CD4-positive, alpha-beta T cell treated with Interleukin-4 for 1 hour (primary cell): Measurements from ENCODE around the gene TRAF2.
A peak's percentile ranks its signal among the peaks of the same experiment; 100 is the strongest.

Source experiments
- DNase-seq, 2 donors: peaks; one replicate each; pipeline ENCODE4 v3.0.0-alpha.2; 2020 to 2022

The TRAF2 gene

DNA sequence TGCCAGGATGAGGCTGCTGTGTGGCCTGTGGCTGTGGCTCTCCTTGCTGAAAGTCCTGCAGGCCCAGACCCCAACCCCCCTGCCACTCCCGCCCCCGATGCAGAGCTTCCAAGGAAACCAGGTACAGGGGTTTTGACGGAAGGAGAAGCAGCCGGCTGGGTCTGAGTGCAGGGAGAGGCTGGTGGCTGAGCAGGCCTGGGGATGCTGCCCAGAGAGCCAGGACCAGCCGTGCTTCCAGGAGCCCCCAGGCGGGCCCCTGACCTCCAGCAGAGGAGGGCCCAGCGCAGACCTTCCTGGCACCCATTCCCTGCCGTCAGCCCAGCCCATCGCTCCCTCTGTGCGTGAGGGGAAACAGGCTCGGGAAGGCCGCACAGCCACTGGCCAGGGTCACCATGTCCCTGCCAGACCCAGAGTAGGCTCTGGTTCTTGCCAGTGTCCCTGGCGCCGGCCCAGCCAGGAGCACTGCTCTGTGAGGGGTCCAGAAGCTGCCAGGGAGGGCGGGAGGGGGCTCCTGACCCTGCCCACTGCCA lies 66.1 kb downstream of the TRAF2 start:
- no peak for DNase-seq

DNA sequence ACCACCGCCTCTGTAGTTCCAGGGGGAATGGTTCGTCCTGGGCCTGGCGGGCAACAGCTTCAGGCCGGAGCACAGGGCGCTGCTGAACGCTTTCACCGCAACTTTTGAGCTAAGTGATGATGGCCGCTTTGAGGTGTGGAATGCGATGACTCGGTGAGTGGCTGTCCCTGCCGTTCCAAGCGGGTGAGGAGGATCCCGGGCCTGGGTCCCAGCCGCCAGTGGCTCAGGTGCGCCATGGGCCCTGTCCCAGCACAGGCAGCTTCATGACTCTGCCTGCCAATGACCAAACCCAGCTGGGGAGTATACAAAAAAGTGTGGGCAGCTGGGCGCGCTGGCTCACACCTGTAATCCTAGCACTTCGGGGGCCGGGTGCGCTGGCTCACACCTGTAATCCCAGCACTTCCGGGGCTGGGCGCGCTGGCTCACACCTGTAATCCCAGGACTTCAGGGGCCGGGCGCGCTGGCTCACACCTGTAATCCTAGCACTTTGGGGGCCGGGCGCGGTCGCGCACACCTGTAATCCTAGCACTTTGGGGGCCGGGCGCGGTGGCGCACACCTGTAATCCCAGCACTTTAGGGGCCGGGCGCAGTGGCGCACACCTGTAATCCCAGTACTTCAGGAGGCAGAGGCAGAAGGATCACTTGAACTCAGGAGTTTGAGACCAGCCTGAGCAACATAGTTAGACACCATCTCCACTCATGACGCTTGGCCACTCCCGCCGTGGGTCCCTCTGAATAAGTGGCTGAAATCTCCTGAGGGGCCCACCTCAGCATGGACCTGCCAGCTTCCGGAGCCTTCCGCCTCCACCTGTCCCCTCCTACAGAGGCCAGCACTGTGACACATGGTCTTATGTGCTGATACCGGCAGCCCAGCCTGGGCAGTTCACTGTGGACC lies 66.8 kb downstream of the TRAF2 start:
- no peak for DNase-seq

DNA sequence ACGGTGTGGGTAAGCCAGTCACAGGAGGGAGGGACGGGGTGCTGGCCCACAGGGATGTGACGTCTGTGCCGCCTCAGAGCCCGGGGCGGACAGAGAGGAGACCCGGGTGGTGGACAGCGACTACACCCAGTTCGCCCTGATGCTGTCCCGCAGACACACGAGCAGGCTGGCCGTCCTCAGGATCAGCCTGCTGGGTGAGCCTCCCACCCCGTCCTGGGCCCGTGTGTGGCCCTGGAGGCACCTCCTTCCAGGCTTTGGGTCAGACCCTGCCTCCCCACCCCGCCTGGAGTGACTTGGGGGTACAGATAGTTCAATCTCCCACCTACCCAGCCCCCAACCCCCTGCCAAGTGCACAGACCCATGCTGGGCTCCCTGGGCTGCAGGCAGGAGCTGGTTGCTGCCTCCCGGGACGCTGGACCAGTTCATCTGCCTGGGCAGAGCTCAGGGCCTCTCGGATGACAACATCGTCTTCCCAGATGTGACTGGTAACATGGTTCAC lies 67.5 kb downstream of the TRAF2 start:
- DNase-seq = no peak

DNA sequence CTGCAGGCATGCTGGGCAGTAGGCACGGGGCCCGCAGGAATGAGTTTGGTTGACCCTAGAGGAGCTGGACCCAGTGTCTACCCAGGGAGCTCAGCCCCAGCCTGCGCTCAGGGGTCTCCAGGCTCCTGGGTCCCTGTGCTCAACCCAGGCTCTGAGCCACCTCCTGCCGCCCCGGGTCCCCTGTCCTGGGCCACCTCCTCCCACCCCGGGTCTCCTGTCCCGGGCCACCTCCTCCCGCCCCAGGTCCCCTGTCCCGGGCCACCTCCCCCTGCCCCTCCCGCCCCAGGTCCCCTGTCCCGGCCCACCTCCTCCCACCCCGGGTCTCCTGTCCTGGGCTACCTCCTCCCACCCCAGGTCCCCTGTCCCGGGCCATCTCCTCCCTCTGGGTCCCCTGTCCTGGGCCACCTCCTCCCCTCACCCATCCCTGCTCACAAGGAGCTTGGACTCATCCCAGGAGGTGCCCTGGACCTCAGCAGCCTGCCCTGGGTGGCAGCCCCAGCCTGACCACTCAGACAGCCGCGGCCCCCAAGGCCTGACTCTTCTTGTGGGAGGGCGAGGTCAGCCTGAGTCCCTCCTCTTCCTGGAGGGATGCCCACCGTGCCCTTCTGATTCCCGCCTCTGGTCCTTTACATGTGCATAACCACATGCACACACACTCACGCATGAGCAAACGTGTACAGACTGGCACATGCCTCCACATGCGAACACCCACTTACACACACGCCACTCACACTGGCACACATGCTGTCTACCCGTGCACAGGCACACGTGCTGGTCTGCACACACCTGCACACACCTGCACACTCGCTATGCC lies 68.2 kb downstream of the TRAF2 start:
- no peak for DNase-seq

DNA sequence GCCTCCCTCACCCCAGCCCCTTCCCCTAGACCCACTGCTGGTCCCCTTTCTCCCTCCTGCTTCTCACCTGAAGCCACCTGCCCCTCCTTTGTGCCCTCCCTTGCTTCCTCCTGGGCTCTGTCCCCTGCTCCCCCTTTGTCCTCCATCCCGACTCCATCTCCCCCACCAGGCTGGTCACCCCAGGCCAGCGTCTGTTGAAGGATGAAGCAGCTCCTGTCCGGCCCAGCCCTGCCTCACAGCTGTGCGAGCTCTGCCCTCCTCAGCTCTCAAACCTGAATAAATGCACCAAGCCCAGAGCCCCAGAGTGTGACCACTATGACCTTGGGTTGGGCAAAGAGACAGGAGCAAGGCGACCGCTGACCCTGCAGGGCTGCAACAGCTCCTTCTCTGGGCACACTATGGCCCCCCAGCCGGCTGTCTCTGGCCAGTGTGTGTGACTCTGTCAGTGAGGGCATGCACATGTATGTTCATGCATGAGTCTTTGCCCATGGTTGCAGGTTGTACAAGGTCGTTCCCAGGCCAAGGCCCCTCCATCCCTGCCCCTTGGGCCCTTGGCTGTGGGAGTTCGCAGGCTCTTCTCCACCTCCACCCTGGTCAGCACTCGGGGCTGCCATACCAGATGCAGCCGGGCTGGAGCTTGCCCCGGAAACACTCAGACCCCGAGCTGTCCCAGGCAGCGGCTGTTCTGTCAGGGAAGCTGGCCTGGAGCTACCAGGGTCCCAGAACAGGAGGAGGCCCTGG lies 69.1 kb downstream of the TRAF2 start:
- DNase-seq = no peak

DNA sequence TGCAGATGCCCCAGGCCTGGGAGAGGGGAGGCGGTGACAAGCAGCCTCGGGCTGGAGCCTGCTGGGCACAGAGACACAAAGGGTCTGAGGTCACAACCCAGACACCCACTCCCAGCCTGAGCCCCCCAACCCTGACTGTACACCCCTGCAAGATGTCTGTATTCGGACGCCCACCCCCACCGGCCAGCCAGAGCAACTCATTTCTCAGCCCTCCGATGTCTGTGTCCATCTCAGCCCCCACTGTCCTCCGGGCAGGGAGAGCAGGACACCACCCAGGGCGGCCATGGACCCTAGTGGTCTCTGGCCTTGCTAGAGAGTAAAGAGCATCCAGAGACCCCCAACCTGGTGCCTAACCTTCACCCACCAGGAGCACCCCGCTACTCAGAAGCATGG lies 69.6 kb downstream of the TRAF2 start:
- no peak for DNase-seq

DNA sequence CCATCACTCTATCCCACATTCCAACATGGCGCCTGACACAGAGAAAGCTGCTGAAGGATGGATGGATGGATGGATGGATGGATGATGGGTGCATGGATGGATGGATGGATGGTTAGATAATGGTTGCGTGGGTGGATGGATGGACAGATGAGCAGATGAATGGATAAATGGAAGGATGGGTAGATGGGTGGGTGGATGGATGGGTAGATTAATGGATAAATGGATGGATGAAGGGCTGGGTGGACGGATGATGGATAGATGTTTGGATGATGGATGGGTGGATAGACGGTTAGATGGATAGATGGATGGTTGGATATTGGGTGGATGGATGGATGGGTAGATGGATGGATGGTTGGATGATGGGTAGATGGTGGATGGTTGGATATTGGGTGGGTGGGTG lies 70.3 kb downstream of the TRAF2 start:
- no peak for DNase-seq

DNA sequence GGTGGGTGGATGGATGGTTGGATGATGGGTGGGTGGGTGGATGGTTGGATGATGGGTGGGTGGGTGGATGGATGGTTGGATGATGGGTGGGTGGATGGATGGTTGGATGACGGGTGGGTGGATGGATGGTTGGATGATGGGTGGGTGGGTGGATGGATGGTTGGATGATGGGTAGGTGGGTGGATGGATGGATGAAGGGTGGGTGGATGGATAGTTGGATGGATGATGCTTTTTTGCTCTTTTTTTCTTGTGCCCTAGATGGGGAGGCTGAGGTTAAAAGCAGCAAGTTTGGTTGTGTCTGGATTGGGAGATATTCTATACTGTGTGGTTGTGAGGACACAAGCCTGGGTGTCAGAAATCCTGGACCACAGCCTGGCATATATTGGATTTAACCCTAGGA lies 71.1 kb downstream of the TRAF2 start:
- DNase-seq = no peak

DNA sequence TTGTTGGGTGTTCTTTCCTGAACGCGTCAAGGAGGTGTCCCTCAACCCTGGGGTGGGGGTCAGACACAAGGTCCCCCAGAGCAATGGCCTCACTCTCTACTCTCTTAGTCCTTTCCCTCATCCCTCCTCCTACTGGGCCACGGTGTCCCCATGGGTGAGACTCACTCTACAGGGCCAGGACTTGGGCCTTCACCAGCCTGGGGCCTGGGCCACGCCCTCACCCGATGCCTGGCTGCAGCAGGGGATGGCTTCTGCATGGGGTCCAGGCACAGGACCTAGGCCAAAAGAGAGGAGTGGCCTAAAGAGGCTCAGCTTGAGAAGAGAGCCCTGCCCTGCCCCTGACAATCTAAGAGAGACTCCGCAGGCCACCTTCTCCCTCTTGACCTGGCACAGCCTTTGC lies 71.6 kb downstream of the TRAF2 start:
- DNase-seq = no peak

DNA sequence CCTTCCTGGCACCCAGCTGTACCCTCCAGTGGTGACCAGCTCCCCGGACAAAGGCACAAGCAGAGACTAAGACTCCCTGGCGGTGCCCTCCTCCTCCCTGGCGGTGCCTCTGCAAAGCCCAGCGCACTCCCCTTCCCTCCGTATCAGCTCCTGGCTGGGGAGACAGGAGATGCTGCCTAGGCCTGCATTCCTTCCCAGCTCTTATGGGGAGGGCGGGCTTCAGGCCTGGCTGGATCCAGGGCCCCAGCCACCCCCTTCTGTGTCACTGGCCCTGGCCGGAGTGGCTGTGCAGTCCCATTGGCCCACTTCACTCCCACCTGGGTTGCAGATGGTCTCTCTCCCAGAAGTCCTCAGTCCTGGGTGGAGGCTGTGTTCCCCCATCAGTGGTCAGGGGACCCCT lies 72.2 kb downstream of the TRAF2 start:
- no peak for DNase-seq

DNA sequence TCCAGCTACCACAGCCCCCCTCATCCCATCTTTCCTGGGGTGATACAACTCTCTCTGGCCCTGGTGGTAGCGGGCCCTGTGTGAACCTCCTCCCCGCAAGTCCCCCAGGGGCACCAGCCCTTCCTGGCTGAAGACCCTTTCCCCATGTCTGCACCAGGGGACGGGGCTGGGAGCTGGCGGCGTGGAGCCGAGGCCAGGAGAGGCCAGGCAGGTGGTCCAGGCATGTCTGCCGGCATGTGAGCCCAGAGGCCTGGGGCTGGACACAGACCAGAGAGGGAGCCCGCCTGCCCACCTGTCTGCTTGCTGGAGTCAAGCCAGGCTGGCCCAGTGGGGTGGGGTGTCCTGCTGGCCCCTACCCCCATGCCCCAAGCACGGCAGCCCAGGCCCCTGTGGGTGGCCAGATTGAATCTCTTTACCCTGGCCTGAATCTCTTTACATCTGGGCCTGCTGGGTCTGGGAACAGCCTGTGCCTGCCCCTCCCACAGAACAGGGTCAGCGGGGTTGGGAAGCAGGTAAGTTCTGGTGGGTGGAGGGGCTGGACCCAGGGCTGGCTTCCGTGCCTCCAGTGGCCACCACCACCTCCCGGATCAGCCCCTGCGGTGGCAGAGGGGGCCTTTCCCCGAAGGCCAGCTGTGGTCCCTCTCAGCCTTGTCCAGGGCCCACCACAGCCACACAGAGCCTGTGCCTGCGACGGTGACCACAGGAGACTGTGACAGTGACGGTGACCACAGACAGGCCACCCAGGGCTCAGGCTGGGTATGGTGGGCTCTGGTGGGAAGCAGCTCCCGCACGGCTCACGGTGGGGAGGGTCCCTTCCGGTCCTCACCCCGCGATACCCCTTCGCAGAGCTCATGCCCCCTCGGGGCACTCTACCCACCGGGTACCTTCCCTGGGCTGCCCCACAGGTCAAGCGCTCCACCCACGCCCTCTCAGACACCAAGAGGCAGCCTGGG lies 72.9 kb downstream of the TRAF2 start:
- DNase-seq = no peak

DNA sequence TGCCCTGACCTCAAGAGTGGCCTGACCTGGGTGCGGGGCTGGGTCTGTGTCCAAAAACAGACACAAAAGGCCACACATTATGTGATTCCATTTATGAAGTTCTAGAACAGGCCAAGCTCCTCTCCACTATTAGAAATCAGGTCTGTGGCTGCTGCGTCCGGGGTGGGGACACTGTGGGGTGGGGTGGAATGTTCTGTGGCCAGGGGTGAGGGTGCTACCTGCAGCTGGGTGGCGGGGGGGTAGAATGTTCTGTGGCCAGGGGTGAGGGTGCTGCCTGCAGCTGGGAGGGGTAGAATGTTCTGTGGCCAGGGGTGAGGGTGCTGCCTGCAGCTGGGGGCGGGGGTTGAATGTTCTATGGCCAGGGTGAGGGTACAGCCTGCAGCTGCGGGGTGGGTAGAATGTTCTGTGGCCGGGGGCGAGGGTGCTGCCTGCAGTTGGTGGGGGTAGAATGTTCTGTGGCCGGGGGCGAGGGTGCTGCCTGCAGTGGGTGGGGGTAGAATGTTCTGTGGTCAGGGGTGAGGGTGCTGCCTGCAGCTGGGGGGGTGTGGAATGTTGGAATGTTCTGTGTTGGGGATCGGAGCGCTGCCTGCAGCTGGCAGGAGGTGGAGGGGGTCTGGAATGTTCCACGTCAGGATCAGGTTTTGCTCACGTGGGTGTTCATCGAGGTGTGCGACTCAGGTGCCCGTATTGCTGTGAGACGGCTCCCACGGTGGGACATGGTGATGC lies 74.1 kb downstream of the TRAF2 start:
- DNase-seq = peak; percentile 47 to 54

DNA sequence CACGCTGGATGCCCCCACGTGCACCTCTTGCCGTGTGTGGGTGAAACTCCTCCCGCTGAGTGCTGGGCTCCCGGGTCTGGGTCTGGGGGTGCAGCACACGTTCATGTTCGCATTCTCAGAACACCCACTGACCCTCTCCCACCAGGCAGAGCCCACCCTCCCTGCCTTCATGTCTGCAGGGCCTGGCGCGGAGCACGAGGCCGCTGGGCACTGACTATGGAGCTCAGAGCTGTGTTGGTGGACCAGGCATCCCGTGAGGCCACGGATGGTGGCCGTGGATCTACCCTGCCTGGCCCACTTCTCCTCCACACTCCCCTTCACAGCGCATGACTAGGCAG lies 74.6 kb downstream of the TRAF2 start:
- DNase-seq = no peak

DNA sequence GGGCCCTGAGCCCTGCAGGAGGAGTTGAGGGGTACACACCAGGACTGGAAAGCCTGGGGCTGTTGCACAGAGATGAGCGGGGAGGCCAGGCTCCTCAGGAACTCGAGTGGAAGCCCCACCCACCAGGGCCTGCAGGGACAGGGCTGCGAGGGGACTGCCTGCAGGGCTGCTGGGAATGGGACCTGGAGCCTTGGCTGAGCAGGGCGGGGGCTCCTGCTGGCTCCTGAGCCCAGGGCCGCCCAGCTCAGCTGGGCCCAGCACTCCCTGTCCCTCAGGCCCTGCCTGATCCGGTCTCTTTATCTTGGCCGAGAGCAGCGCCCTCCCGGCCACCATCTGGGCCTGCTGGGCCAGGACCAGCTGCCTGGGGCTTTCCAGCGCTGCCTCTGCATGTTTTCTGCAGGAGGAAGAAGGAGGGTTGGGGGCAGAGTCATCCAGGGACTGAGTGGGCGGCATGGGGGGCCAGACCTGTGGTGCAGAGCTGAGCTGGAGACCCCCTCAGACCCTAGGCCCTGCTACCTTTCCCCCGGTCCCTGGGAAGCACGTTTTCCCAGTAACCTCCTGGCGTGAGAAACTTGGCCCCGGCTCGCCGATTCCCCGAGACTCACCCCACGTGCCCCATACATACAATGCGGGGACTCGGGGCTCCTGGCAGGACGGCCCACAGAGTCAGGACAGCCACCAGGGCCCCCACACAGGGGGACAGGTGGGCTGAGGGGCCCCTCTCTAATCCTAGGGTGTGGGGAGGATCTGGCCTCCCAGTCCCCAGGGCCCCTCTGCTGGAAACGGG lies 75.2 kb downstream of the TRAF2 start:
- DNase-seq = no peak

DNA sequence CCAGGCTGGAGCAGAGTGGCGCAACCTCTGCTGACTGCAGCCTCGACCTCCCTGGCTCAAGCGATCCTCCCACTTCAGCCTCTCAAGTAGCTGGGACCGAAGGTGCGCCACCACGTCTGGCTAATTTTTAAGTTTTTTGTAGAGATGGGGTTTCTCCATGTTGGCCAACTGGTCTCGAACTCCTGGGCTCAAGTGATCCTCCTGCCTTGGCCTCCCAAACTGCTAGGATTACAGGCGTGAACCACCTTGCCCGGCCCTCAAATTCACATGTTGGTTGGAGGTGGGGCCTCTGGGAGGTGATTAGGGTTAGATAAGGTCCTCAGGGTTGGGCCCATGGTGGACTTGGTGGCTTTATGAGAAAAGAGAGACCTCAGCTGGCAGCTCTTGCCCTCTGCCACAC lies 75.8 kb downstream of the TRAF2 start:
- no peak for DNase-seq

DNA sequence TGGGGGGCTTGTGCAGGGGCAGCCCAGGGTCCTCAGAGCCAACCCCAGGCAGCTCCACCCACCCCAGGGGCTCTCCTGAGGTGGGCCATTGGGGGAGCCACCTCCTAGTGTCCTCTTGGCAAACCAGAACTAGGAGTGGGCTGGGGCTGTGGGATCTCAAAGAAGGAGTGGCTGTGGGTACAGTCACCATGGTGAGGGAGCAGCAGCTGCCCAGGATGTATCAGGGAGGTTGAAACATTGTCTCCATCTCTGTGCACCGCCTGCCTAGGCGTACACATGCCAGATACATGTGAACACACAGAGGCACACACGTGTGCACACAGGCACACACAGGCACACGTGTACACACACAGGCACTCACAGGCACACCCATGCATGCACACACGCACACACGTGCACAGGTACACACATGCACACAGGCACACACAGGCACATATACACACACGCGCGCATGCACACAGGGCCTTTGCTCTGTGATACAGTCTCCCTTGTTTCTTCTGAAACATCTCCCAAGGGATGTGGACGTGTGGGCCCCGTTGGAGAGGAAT lies 76.5 kb downstream of the TRAF2 start:
- DNase-seq = no peak

DNA sequence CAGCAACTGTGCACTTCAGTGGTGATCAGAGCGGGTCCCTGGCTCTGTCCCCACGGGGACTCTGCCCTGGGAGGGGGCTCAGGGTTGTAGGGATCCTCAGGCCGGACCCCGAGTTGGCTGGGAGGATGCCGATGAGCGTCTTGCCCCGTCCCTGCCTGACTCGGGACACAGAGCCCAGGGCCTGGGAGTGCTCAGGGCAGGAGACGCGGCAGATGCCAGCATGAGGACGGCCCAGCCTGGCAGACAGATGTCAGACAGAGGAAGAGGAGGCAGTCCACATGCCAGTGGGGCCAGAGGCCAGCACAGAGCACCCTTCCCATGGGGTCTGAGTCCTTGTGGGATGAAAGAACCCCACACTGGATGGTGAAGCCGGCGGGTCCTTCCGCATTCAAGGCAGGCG lies 77.0 kb downstream of the TRAF2 start:
- no peak for DNase-seq

DNA sequence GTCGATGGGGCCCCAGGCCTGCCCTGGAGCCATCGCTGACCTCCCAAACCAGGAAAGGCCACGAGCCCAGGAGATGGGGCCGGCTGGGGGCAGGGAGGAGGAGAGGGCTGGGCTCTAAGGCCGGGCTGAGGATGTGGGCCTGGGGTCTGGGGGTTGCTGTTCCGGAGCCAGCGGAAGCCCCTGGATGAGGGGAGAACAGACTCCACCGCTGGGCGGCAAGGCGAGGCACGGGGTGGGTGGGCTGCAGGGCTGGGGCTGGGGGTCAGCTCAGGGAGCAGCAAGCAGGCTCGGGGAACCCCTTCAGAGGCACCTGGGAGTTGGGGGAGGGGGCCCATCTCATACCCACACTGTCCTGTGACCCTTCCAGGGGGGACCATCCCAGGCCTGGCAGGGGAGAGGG lies 77.4 kb downstream of the TRAF2 start:
- no peak for DNase-seq

DNA sequence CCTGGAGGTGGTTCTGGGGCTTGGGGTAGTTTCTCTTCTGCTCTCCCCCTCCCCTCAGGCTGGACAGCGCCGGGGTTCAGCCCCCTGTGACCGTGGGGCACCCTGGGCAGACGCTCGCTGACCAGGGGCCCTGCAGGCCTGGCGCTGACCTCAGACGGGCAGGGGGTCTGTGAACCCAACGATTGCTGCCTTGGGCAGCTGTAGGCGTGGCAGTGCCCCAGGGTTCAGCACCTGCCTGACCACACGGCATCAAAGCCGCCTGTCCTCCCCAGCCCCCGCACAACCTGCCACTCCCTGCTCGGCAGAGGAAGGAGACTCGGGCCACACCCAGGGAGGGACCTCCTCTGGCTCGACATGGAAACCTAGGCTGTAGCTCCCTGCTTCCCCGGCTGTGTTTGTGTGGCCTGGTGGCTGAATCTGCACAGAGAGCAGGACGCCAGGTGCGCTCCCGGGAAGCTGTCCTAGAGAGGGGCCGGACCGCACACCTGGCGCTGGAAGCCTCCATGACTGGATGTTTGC lies 77.9 kb downstream of the TRAF2 start:
- DNase-seq = no peak
